ENCODE results near the gene POLN.
A peak's percentile ranks its signal among the peaks of the same experiment; 100 is the strongest.

The POLN gene

DNA sequence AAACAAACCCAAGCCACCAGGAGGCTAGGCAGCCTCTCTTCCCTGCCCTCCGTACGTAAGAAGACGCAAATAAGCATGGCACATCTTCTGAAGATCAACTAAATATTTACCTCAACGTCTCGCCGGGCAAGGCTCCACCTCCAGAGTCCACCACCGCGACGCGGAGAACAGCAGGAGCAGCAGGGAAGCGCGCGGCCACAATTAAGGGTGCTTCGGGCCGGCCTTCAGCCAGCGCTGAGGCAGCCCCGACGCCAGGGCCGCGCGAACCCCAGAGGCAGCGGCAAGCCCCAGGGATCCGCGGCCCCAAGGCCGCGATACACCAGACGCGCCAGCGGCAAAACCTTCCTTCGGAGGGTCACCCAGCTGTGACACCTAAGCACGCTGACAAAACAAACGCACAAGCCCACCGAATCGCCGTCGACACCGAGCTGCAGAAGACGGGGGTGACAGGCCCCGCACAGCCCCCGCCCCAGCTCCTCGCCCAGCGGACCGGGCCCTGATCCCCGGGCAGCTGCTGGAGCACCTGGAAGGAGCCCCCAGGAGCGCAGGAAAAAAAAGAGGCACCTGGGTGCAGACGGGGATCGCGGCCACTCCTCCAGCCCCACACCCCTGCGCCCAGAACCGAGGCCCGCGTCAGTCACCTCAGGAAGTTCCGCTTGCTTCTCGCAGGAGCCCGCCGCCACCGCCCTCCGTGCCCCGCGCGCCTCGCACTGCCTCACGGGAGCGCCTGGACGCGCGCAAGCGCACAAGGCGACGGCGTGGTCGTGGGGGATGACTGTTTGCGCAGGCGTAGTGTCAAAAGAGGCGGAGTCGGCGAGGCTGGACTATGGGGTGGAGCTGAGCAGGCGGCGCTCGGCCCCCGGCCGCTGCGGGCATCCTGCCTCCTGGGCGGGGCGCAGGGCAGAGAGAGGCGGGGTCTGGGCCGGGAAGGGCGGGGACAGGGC is at the start of gene POLN, which contains the start of gene HAUS3:
Gene POLN, minus strand, starts transcription at position 712 of the 944 bp plus-strand sequence. CDS start 12,890 bp downstream, outside the sequence.
Gene HAUS3, minus strand, starts transcription at position 712 of the 944 bp plus-strand sequence. CDS start 1,175 bp downstream, outside the sequence.
- peak; percentile 98 for DNase-seq (ENCODE audit: low read depth)

DNA sequence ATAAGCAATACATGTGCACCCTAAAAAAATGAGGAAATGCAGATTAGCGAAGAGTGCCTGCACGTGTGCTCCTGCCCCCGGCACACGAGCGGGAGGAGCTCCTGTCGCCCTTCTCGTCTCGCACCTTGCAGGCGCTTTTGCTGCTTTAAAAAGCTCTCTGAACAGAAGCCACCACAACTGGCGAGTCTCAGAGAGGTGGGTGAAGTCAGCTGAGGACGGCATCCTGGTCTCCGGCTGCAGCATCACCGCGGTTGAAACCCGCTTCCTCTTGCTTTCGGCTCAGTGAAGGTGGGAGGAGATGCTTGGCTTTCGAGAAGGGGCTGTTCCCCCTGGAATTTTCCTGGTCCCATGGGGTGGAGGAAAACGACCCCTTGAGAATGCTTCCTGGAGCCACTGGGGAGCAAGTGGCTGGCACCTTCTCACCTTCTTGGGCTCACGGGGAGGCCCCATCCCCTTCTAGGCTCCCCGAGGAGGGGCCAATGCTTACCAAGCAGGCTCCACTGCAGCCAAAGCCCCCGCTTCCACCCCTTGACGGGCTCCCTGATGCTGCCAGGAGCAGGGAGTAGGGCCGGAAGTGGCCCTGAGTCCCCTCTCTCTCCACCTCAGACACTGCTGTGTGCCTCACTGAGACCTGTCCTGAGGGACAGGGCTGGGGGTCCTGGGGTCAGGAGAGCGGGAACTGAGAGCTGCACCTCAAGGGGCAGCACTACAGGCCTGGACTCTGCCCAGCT is 49.2 kb upstream of the POLN start:
- peak; percentile 48 for DNase-seq (ENCODE audit: low read depth)

GRCh38 chr4:2290488-2290887 is 48.6 kb upstream of the POLN start:
- no peak for DNase-seq (ENCODE audit: low read depth)

GRCh38 chr4:2289955-2290333 is 48.0 kb upstream of the POLN start:
- no peak for DNase-seq (ENCODE audit: low read depth)

DNA sequence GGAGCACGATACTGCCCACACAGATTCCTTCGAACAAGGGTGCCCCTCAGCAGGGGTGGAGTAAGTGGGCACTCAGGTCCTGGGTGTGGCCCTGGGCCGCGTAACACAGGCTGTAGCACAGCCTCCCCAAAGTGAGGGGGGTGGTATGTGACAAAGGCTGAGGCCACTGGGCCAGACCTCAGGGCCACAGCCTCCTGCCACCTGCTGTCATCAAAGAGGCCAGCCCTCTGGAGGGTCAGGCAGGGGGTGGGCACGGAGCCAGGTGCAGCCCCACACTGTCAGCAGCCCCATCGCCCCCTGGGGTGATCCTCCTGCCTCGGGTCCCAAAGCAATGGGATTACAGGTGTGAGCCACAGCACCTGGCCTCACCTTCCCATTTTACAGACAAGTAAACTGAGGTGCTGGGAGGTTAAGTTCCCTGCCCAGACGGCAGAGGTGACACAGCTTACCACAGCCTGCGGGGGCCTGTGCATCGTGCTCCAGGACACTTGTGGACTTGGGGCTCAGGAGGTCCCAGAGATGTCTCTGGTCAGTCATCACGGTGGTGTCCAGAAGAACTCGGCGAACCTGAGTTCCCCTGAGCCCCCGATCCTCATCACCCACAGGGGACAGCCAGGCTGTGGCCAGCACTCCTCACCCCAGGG is 47.5 kb upstream of the POLN start:
- no peak for DNase-seq (ENCODE audit: low read depth)

- no peak for DNase-seq (ENCODE audit: low read depth)
Observed at GRCh38 chr4:2288051-2288541, 46.2 kb upstream of the POLN start.

DNA sequence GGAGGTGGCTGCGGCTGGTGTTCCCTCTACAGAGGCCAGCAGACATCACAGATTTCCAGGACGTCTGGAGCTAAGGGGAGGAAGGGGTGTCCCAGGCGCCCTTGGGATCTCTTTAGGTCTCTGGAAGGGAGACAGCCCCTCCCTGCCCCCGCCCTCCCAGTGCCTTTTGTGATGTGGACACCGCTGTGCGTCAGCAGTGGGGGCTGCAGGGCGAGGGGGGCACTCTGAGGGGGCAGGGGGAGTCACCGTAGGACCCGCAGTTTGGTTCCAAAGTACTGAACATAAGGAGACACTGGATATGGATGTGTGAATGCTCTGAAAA is 45.6 kb upstream of the POLN start:
- DNase-seq (ENCODE audit: low read depth) = no peak

- DNase-seq (ENCODE audit: low read depth) = no peak
Observed at GRCh38 chr4:2286904-2287593, 45.1 kb upstream of the POLN start.

DNA sequence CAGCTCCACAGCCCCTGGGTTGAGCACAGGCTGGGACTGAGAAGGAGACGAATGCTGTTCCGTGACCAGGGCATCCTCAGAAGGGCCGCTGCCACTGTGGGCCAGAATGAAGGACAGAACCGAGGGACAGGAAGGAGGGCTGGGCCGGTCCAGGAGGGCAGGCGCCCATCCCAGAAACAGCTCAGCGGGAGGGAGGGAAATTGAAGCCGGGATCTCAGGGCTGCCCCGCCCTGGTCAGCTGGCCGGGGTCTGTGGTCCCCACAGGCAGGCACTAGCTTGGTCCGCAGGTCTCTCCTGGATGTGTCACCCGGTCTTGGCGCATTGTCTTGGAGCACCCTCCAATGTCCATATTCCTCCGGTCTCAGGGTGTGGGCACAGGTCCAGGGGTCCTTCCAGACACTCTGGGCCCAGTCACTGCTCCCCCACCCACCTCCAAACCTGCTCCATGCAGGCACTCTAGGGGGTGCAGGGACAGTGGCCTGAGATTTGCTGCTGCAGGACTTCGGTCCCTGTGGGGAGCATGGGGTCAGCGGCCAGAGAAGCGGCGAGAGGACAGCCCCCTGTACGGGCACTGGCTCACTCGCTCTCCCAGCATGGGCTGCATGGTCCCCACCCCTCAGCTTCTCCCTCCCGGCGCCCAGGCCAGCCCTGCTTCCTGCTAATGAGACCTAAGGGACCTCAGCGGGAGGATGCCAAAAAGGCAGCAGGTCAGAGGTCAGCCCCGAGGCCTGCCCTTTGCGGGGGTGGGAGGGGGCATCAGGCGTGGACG is 43.9 kb upstream of the POLN start:
- no peak for DNase-seq (ENCODE audit: low read depth)

- no peak for DNase-seq (ENCODE audit: low read depth)
Observed at GRCh38 chr4:2284934-2285612, 43.2 kb upstream of the POLN start.

DNA sequence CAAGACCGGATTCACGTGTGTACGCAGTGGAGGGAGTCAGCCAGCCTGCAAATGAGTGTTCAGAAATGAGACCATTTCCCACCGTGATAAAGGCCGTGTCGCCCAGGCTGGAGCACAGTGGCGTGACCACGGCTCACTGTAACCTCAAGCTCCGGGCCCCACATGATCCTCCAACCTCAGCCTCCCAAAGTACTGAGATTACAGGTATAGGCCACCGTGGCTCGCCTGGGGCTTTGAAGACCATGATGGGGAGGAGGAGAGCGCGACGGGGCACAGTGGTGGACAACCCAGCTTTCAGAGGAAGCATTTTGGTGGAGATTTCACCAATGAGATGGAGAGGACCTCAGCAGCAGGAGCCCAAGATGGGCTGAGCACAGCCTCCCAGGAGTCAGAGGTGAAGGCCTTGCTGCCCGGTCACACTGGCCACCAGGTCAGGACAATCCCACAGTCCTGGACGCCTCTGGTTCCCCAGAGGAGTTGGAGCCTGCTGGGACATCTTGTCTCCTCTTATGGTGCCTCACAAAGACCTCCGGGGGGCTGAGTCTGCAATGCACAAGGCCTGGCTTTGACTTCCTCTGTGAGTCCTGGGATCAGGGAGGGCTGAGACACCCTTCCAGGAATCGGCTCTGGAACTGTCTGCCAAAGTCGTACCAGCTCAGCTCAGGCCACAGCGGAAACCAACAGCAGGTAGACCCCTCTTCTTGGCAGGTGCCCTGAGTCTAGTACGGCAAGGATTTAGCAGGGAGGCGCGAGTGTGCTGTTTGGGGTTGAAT is 42.4 kb upstream of the POLN start:
- DNase-seq (ENCODE audit: low read depth) = no peak

DNA sequence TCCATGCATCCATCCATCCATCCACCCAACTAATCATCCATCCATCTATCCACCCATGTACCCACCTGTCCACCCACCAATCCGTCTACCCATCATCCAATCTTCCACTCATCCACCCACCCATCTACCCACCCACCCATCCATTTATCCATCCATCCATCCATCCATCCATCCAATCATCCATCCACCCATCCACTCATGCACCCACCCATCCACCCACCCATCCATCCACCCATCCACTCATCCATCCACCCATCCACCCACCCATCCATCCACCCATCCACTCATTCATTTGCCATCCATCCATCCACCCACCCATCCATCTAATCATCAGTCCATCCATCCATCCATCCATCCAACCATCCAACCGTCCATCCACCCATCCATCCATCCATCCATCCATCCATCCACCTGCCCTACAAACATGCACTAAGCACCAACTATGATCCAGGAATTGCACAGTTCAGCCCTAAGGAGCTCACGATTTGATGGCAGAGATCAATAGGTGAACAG is 41.3 kb upstream of the POLN start:
- no peak for DNase-seq (ENCODE audit: low read depth)

DNA sequence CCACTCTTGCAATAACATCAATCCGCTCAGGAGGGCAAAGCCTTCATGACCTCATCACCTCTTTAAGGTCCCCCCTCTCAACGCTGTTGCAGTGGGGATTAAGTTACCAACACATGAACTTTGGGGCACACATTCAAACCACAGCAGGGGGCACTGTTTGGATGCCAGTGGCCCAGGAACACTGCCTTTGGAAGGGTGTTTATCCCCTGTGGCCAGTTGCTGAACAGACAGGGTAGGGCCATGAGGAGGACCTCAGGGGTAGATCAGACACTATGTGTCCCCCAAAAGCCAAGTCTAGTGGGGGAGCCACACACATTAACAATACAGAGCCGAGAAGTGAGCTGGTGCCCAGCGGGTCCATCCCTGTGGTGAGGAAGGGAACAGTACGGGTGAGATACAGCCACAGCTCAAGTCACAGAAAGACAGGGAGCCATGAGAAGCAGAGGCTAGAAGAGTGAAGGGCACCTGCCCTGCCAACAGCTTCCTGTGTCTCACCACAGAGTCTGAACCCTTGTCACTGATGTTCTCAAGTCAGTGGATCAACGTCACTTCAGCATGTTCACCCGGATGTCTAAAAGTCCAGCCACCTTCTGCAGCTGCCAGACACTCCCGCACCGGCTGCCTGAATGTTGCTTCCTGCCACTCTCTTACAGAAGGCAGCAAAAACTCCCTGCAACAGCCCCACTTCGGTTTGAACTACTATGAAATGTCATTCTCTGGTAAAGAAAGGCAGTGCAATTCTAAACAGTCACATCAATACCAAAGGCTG is 39.8 kb upstream of the POLN start:
- peak; percentile 53 for DNase-seq (ENCODE audit: low read depth)

GRCh38 chr4:2280531-2281300 is 38.8 kb upstream of the POLN start:
- DNase-seq (ENCODE audit: low read depth) = no peak

DNA sequence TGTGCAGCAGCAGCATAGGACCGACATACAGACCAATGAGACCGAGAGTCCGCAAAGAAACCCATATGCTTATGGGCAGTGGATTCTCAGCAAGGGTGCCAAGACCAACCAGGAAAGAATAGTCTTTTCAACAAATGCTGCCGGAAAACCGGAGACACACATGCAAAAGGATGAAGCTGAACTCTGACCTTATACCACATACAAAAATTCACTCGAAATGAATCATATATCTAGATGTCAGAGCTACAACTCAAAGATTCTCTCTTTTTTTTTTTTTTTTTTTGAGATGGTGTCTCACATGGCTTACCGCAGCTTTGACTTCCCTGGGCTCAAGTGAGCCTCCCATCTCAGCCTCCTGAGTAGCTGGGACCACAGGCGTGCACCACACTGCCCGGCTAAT is 36.0 kb upstream of the POLN start:
- no peak for DNase-seq (ENCODE audit: low read depth)

DNA sequence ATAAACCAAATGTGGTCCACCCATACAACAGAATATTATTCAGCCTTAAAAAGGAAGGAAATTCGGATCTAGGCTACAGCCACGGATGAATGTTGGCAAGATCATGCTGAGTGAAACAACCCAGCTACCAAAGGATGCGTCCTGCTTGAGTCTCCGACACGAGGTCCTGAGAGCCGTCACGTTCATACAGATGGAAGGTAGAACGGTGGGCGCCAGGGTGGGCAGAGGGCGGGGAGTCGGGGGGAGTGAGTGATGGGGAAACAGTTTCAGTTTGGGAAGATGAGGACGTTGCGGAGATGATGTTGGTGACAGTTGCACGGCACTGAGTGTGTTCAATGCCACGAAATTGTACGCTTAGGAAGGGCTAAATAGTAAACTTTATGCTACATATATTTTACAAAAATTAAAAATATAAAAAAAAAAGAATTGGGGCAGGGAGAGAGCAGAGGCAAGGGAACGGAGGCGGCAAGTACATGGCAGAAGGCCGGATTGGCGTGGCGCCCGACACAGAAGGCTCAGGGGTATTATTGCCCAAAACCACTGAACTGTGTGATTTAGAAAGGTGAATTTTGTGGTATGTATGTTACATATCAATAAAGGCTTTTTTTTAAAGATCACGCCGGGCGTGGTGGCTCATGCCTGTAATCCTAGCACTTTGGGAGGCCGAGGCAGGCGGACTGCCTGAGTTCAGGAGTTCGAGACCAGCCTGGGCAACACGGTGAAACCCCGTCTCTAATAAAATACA is 34.8 kb upstream of the POLN start:
- no peak for DNase-seq (ENCODE audit: low read depth)

DNA sequence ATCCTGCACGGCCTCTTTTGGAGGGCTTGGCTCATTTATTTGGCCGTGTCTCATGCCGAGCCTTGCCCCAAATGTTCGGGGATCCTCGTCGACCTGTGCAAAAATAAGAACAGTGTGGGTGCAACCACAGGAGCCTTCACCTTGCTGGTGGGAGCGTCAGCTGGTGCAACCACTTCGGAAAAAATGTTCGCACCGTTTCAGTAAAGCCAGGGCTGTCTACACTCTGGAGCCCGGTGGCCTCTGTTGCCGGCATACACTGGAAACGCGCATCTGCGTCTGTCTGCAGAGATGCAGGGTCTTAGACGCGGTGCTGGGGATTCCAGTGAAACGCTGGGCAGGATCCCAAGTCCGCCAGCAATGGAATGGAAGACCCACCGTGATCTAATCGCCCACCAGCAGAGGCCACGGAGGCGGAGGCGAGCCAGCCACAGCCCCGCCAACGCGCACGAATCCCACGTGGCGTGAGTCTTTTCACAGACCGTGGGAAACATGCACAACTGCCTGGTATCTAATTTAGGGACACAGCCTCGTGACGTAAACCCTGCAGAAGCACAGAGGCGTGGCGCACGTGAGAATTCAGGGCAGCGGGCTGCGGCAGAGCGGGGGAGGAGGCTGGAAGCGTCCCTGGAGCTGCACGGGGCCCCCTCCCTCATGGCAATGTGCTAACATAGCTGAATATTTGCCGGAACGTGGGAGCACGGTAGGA is 33.8 kb upstream of the POLN start:
- no peak for DNase-seq (ENCODE audit: low read depth)

Measured in stimulated activated CD8-positive, alpha-beta memory T cell treated with anti-CD3 and anti-CD28 coated beads, Interleukin-4, amount 100 ng/mL, for 24 hours (primary cell).